SK-N-MC (cell line): ENCODE data around the gene PRKG1.

Experiments used
- EZH2 ChIP-seq: fragments of 200-600 bp; sonication (generic); IDR thresholded peaks from one replicate; pipeline ENCODE4 v1.6.1; 2017; ENCODE audit warnings: antibody characterized with exemption
- FOXP2 ChIP-seq: optimal IDR thresholded peaks from 2 replicates; pipeline ENCODE3; 2011; ENCODE audit warnings: mild to moderate bottlenecking, moderate library complexity; ENCODE audit not compliant: insufficient read depth; ENCODE audit errors: extremely low read length, control extremely low read depth
- POLR2AphosphoS5 ChIP-seq: IDR thresholded peaks from 2 replicates; pipeline ENCODE4 v1.6.1; 2012; ENCODE audit warnings: mild to moderate bottlenecking, low read depth, low read length, borderline replicate concordance

- no peak for TF ChIP-seq EZH2
- TF ChIP-seq POLR2AphosphoS5: no peak
- no peak for TF ChIP-seq FOXP2
Measured at GRCh38 chr10:51544933-51545332, 470.6 kb downstream of the PRKG1 start.
